Endodermal cell (in vitro differentiated cells): ENCODE measurements around the gene SYT6. TPM values are rescaled to one million over a fixed set of nuclear protein-coding genes. Genes with fewer than 3 reads are reported as not detected.

Experiments
- DNase-seq: peaks from one replicate; pipeline ENCODE4 v3.0.0-alpha.2; 2017
- H3K27ac ChIP-seq: 2 replicates; pipeline ENCODE4 v1.5.1; 2013; ENCODE audit warnings: mild to moderate bottlenecking, low read depth, low read length, moderate library complexity
- H3K27me3 ChIP-seq: 2 replicates; pipeline ENCODE4 v1.6.1; 2013; ENCODE audit warnings: mild to moderate bottlenecking, low read length, moderate library complexity; ENCODE audit not compliant: insufficient read depth, control insufficient read depth, poor library complexity, severe bottlenecking
- H3K36me3 ChIP-seq: 2 replicates; pipeline ENCODE4 v1.7.0; 2013; ENCODE audit warnings: mild to moderate bottlenecking, low read length, moderate library complexity; ENCODE audit not compliant: control insufficient read depth, insufficient read depth
- H3K4me1 ChIP-seq: one replicate; pipeline ENCODE4 v1.7.0; 2013; ENCODE audit warnings: low read length; ENCODE audit not compliant: control insufficient read depth, insufficient read depth
- H3K4me3 ChIP-seq: 2 replicates; pipeline ENCODE4 v1.5.1; 2013; ENCODE audit warnings: mild to moderate bottlenecking, low read length, moderate library complexity
- H3K9ac ChIP-seq: 2 replicates; pipeline ENCODE4 v1.6.1; 2013; ENCODE audit warnings: mild to moderate bottlenecking, low read length, moderate library complexity; ENCODE audit not compliant: poor library complexity, severe bottlenecking; ENCODE audit errors: extremely low read depth
- H3K9me3 ChIP-seq: 2 replicates; pipeline ENCODE4 v1.6.1; 2013; ENCODE audit warnings: mild to moderate bottlenecking, low read length, moderate library complexity; ENCODE audit not compliant: control insufficient read depth
- H3K27ac Mint-ChIP-seq: 2 replicates; pipeline ENCODE4 v1.8.0; 2020; ENCODE audit warnings: mixed read lengths
- H3K27me3 Mint-ChIP-seq: 2 replicates; pipeline ENCODE4 v1.8.0; 2021; ENCODE audit warnings: mild to moderate bottlenecking, mixed read lengths; ENCODE audit not compliant: insufficient read depth
- H3K36me3 Mint-ChIP-seq: 2 replicates; pipeline ENCODE4 v1.8.0; 2020; ENCODE audit warnings: low read depth, mixed read lengths
- H3K4me1 Mint-ChIP-seq: 2 replicates; pipeline ENCODE4 v1.8.0; 2020; ENCODE audit warnings: mixed read lengths
- H3K4me3 Mint-ChIP-seq: 2 replicates; pipeline ENCODE4 v1.8.0; 2020; ENCODE audit warnings: mild to moderate bottlenecking, moderate library complexity, mixed read lengths
- H3K9me3 Mint-ChIP-seq: 2 replicates; pipeline ENCODE4 v1.8.0; 2020; ENCODE audit warnings: mild to moderate bottlenecking, mixed read lengths
- WGBS, 2 experiments: methylation state at CpG; one replicate each; pipeline versions ENCODE4 v1.1.5 to v1.1.7; 2013; ENCODE audit warnings: missing lambda C conversion rate in 2 of 2, mixed read lengths in 1 of 2; ENCODE audit not compliant: insufficient coverage in 1 of 2, insufficient read length in 1 of 2; 5-methylcytosine and 5-hydroxymethylcytosine counted together
- total RNA-seq, 2 donors: library from RNA; stranded (reverse); fragmentation: NEBNext Ultra II Directional in 1 of 2; extraction: Animal tissue kit (Norgen Biotek cat#: 25700) in 1 of 2; gene quantifications; 2 replicates in 1 of 2; 3 replicates in 1 of 2; pipeline ENCODE4 v1.2.1, GENCODE V29; 2021
- TF ChIP-seq, protein P1 (sequence below): fragments of 200-600 bp; sonication (generic); conservative IDR thresholded peaks from 2 replicates; pipeline ENCODE4 v1.5.0; 2021; ENCODE audit warnings: antibody characterized with exemption, mild to moderate bottlenecking

Gene SYT6
- total RNA-seq, 2 donors from 2014 or later = 1.3 to 4.4 TPM

DNA sequence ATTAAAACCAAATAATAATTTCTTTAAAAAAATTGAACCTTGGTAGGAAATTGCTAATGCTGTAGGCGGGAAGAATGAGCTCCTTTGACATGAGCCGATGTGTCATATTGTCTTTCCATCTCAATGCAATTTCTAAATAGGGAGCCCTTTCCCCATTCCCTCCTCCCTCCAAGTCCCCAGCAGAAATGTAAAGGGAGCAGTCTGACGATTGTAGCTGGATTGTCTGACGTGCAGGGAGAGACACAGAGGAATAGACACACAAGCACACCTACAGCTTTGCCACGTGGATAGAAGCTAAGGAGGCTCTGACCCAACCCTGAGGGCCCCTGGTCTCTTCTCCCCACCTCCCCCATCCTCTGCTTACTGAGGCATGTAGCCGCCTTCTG, 3.6 kb upstream of the SYT6 start:
- H3K27me3 Mint-ChIP-seq = peaks cover 90% of the 10 kb centered on the region
- Histone ChIP-seq H3K9me3 (no peaks in the 10 kb centered on the region), H3K4me3 (no peak overlapping the region), H3K27me3 (peaks cover 89% of the 10 kb centered on the region), H3K36me3 (no peaks in the 10 kb centered on the region), H3K9ac (no peak overlapping the region), H3K27ac (no peak overlapping the region), H3K4me1 (peaks cover 9% of the 10 kb centered on the region)
- no peak for DNase-seq
- H3K36me3 Mint-ChIP-seq = no peaks in the 10 kb centered on the region
- H3K4me3 Mint-ChIP-seq = no peak overlapping the region
- WGBS, 2 experiments = 77 to 100% methylated on average over 2 to 6 of the region's 6 CpGs
- H3K9me3 Mint-ChIP-seq = no peaks in the 10 kb centered on the region
- TF ChIP-seq, protein P1, sequence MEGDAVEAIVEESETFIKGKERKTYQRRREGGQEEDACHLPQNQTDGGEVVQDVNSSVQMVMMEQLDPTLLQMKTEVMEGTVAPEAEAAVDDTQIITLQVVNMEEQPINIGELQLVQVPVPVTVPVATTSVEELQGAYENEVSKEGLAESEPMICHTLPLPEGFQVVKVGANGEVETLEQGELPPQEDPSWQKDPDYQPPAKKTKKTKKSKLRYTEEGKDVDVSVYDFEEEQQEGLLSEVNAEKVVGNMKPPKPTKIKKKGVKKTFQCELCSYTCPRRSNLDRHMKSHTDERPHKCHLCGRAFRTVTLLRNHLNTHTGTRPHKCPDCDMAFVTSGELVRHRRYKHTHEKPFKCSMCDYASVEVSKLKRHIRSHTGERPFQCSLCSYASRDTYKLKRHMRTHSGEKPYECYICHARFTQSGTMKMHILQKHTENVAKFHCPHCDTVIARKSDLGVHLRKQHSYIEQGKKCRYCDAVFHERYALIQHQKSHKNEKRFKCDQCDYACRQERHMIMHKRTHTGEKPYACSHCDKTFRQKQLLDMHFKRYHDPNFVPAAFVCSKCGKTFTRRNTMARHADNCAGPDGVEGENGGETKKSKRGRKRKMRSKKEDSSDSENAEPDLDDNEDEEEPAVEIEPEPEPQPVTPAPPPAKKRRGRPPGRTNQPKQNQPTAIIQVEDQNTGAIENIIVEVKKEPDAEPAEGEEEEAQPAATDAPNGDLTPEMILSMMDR = no peak
- H3K4me1 Mint-ChIP-seq = peaks cover 16% of the 10 kb centered on the region
- no peak overlapping the region for H3K27ac Mint-ChIP-seq

DNA sequence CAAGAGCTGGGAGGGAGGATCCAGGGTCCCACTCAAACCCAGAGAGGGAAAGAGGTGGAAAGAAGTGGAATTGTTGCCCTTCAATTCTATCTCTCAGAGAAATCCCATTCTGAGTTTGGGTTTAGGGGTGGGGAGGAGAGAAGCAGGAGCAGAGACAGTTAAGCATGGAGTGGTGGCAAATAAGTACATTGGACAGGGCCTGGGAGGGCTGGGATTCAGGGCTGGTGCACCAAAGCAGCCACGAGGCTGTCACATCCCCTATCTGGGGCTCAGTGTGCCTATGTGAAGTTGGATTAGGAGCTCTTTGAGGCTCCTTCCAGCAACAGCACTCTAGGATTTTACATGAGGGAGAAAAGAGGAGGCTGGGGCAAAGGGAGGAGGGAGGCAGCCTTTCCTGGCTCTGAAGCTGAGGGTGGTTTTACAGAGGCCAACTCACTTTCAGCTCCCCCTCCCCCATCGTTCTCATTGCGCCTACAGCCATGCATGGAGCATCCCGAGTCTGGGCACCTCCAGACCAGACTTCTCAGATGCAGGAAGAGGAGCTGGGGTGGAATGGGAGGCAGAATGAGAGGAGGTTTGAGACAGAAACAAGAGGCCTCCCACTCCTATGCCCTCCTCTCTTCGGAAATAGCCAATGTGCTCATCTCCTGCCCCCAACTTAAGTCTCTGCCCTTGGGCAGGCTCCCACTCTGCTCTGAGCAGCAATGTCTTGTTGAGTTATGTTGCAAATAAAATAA, 3.0 kb upstream of the SYT6 start:
- H3K4me3 Mint-ChIP-seq = no peak overlapping the region
- Histone ChIP-seq H3K4me3 (no peak overlapping the region), H3K27ac (no peak overlapping the region), H3K4me1 (peaks cover 9% of the 10 kb centered on the region), H3K36me3 (no peaks in the 10 kb centered on the region), H3K9ac (no peak overlapping the region), H3K27me3 (peaks cover 89% of the 10 kb centered on the region), H3K9me3 (no peaks in the 10 kb centered on the region)
- H3K9me3 Mint-ChIP-seq = no peaks in the 10 kb centered on the region
- no peak overlapping the region for H3K27ac Mint-ChIP-seq
- peaks cover 92% of the 10 kb centered on the region for H3K27me3 Mint-ChIP-seq
- H3K36me3 Mint-ChIP-seq = no peaks in the 10 kb centered on the region
- WGBS, 2 experiments = 0 to 66% methylated on average over 1 to 5 of the region's 5 CpGs
- TF ChIP-seq, protein P1 = no peak
- DNase-seq = peak; percentile 69
- peaks cover 20% of the 10 kb centered on the region for H3K4me1 Mint-ChIP-seq

DNA sequence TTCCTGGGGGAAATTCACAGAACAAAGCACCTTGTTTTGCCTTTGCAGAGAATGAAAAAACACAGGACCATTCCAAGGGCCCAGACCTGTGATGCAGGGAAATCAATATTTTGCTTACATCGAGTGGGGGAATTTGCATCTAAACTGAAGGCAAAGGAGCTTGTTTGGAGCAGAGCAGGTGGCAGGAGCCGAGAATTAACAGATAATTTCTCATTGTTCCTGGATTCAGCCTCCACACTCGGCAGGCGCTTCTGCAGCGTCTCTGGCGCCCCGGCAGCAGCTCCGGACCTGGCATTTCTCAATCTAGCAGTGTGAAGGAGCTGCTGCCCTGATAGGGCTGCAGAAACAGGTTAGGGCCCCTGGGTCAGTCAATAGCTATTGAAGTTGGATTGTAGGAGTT, 2.0 kb upstream of the SYT6 start:
- no peaks in the 10 kb centered on the region for H3K36me3 Mint-ChIP-seq
- Histone ChIP-seq H3K4me3 (no peak overlapping the region), H3K27me3 (peaks cover 89% of the 10 kb centered on the region), H3K9ac (no peak overlapping the region), H3K36me3 (no peaks in the 10 kb centered on the region), H3K4me1 (peaks cover 9% of the 10 kb centered on the region), H3K9me3 (no peaks in the 10 kb centered on the region), H3K27ac (no peak overlapping the region)
- peaks cover 92% of the 10 kb centered on the region for H3K27me3 Mint-ChIP-seq
- H3K9me3 Mint-ChIP-seq = no peaks in the 10 kb centered on the region
- no peak overlapping the region for H3K4me3 Mint-ChIP-seq
- 90 to 92% methylated on average over 8 of the region's 8 CpGs for WGBS, 2 experiments
- peaks cover 30% of the 10 kb centered on the region for H3K4me1 Mint-ChIP-seq
- H3K27ac Mint-ChIP-seq = no peak overlapping the region
- TF ChIP-seq, protein P1 = no peak
- no peak for DNase-seq
